H1 (cell line): ENCODE data around the gene DYNLT1. TPM values are rescaled to one million over a fixed set of nuclear protein-coding genes. Genes with fewer than 3 reads are reported as not detected.

Experiments used
- CTCF ChIA-PET: fragments of 300-600 bp; sonication (Branson Sonifier 250); formaldehyde crosslinking; loops from one replicate; lab custom pipeline; 2021; ENCODE audit not compliant: partially characterized antibody; lab: Charles Lee
- POLR2A ChIA-PET: fragments of 300-600 bp; sonication (Branson Sonifier 250); formaldehyde crosslinking; loops from one replicate; lab custom pipeline; 2021; ENCODE audit warnings: inconsistent platforms; ENCODE audit not compliant: partially characterized antibody; lab: Charles Lee
- DNase-seq, 2 experiments: peaks; one replicate each; pipeline versions ENCODE4 v3.0.0 to v3.0.0-alpha.2; 2010 to 2022; ENCODE audit warnings: low spot score in 2 of 2, low read depth in 1 of 2, mixed read lengths in 1 of 2
- FAIRE-seq: peaks from 2 replicates; lab custom pipeline; 2011; peaks lifted over from hg19 to GRCh38; lab: Jason Lieb, UNC
- H2AFZ ChIP-seq: 2 replicates; pipeline ENCODE4 v1.8.1; 2012; ENCODE audit warnings: low read length, inconsistent platforms
- H2AK5ac ChIP-seq: 2 replicates; pipeline ENCODE4 v1.6.1; 2013; ENCODE audit warnings: low read depth, low read length
- H2BK120ac ChIP-seq: replicated peaks from 2 replicates; pipeline ENCODE3; 2013; ENCODE audit warnings: low read depth, low read length, inconsistent platforms
- H2BK12ac ChIP-seq: 2 replicates; pipeline ENCODE4 v1.6.1; 2013; ENCODE audit warnings: low read depth, low read length
- H2BK15ac ChIP-seq: 2 replicates; pipeline ENCODE4 v1.6.1; 2013; ENCODE audit warnings: low read length
- H2BK20ac ChIP-seq: 2 replicates; pipeline ENCODE4 v1.6.1; 2013; ENCODE audit warnings: low read length
- H2BK5ac ChIP-seq: 2 replicates; pipeline ENCODE4 v1.6.1; 2013; ENCODE audit warnings: low read depth, low read length
- H3K14ac ChIP-seq: 2 replicates; pipeline ENCODE4 v1.6.1; 2013; ENCODE audit warnings: inconsistent platforms; ENCODE audit not compliant: insufficient read length
- H3K18ac ChIP-seq: 2 replicates; pipeline ENCODE4 v1.6.1; 2013; ENCODE audit warnings: low read length; ENCODE audit errors: extremely low read depth
- H3K23ac ChIP-seq: 2 replicates; pipeline ENCODE4 v1.6.1; 2013; ENCODE audit warnings: inconsistent platforms; ENCODE audit not compliant: insufficient read length
- H3K23me2 ChIP-seq: 2 replicates; pipeline ENCODE4 v1.6.1; 2013; ENCODE audit warnings: low read depth, low read length
- H3K27ac ChIP-seq: 2 replicates; pipeline ENCODE4 v1.6.1; 2011; ENCODE audit warnings: low read depth, low read length, inconsistent platforms
- H3K27me3 ChIP-seq, 4 experiments: replicated peaks in 1 of 4; 1 replicate in 1 of 4; 2 replicates in 3 of 4; pipeline versions ENCODE4 v1.6.1 to v1.8.1; 2011 to 2013; ENCODE audit warnings: low read length in 3 of 4, mild to moderate bottlenecking in 3 of 4, inconsistent platforms in 2 of 4, mixed read lengths in 2 of 4, moderate library complexity in 1 of 4; ENCODE audit not compliant: control insufficient read depth in 3 of 4, insufficient read depth in 3 of 4; ENCODE audit errors: extremely low read depth in 1 of 4
- H3K36me3 ChIP-seq, 4 experiments: 2 replicates each; pipeline versions ENCODE4 v1.6.1 to v1.8.1; 2011 to 2013; ENCODE audit warnings: mild to moderate bottlenecking in 4 of 4, low read length in 3 of 4, moderate library complexity in 2 of 4, control low read depth in 1 of 4, inconsistent platforms in 1 of 4; ENCODE audit not compliant: insufficient read depth in 4 of 4, control insufficient read depth in 2 of 4
- H3K4ac ChIP-seq: replicated peaks from 2 replicates; pipeline ENCODE3; 2013; ENCODE audit warnings: low read length, low read depth, mixed read lengths, inconsistent platforms; ENCODE audit not compliant: insufficient read length
- H3K4me1 ChIP-seq, 4 experiments: replicated peaks in 1 of 4; 1 replicate in 1 of 4; 2 replicates in 3 of 4; pipeline versions ENCODE4 v1.6.1 to v1.8.1; 2011 to 2013; ENCODE audit warnings: low read length in 3 of 4, inconsistent platforms in 2 of 4, mixed read lengths in 1 of 4; ENCODE audit not compliant: insufficient read depth in 4 of 4, control insufficient read depth in 3 of 4
- H3K4me2 ChIP-seq, 2 experiments: 2 replicates each; pipeline versions ENCODE4 v1.6.1 to v1.8.1; 2011 to 2013; ENCODE audit warnings: low read depth in 2 of 2, low read length in 2 of 2, control low read depth in 1 of 2, inconsistent platforms in 1 of 2, mild to moderate bottlenecking in 1 of 2; ENCODE audit not compliant: insufficient read depth in 1 of 2
- H3K4me3 ChIP-seq, 4 experiments: fragments of 200-600, 300-600 bp in 1 of 4; sonication (generic), shearing (Covaris generic), sonication (Bioruptor Twin) in 1 of 4; 2 replicates each; pipeline versions ENCODE4 v1.5.1 to v1.8.1; 2011 to 2016; ENCODE audit warnings: low read length in 4 of 4, low read depth in 3 of 4, control low read depth in 2 of 4, inconsistent platforms in 2 of 4, mild to moderate bottlenecking in 2 of 4, mixed read lengths in 1 of 4, moderate library complexity in 1 of 4; ENCODE audit not compliant: insufficient read depth in 2 of 4; ENCODE audit errors: extremely low read depth in 1 of 4
- H3K56ac ChIP-seq: replicated peaks from 2 replicates; pipeline ENCODE3; 2013; ENCODE audit warnings: low read depth, mild to moderate bottlenecking, mixed read lengths, low read length, inconsistent platforms; ENCODE audit not compliant: insufficient read length
- H3K79me1 ChIP-seq: 2 replicates; pipeline ENCODE4 v1.6.1; 2013; ENCODE audit warnings: low read depth, low read length, control low read depth
- H3K79me2 ChIP-seq, 2 experiments: 2 replicates each; pipeline versions ENCODE4 v1.6.1 to v1.8.1; 2012 to 2013; ENCODE audit warnings: low read length in 2 of 2, mild to moderate bottlenecking in 2 of 2, inconsistent platforms in 1 of 2; ENCODE audit not compliant: insufficient read depth in 2 of 2, control insufficient read depth in 1 of 2
- H3K9ac ChIP-seq, 4 experiments: replicated peaks in 1 of 4; 1 replicate in 1 of 4; 2 replicates in 3 of 4; pipeline versions ENCODE4 v1.6.1 to v1.8.1; 2011 to 2013; ENCODE audit warnings: low read depth in 3 of 4, low read length in 3 of 4, control low read depth in 2 of 4, mild to moderate bottlenecking in 2 of 4, moderate library complexity in 2 of 4, inconsistent platforms in 1 of 4; ENCODE audit errors: extremely low read depth in 1 of 4
- H3K9me3 ChIP-seq, 2 experiments: 2 replicates each; pipeline versions ENCODE4 v1.6.1 to v1.8.1; 2012 to 2013; ENCODE audit warnings: mild to moderate bottlenecking in 2 of 2, moderate library complexity in 2 of 2, control low read depth in 1 of 2, inconsistent platforms in 1 of 2, low read depth in 1 of 2, low read length in 1 of 2, mixed read lengths in 1 of 2; ENCODE audit not compliant: insufficient read depth in 2 of 2
- H4K20me1 ChIP-seq, 2 experiments: replicated peaks in 1 of 2; 2 replicates each; pipeline versions ENCODE3 to v1.8.1; 2011 to 2013; ENCODE audit warnings: inconsistent platforms in 2 of 2, low read length in 2 of 2, mild to moderate bottlenecking in 1 of 2; ENCODE audit not compliant: insufficient read depth in 2 of 2, control insufficient read depth in 1 of 2
- H4K5ac ChIP-seq: 2 replicates; pipeline ENCODE4 v1.6.1; 2013; ENCODE audit warnings: low read length, low read depth, mixed read lengths, inconsistent platforms; ENCODE audit not compliant: insufficient read length
- H4K8ac ChIP-seq: 2 replicates; pipeline ENCODE4 v1.8.0; 2013; ENCODE audit warnings: mild to moderate bottlenecking, moderate library complexity, low read length, inconsistent platforms; ENCODE audit not compliant: insufficient read depth; ENCODE audit errors: extremely low read depth
- H4K91ac ChIP-seq: replicated peaks from 2 replicates; pipeline ENCODE3; 2013; ENCODE audit warnings: low read length, mixed read lengths, inconsistent platforms; ENCODE audit not compliant: insufficient read length
- EZH2 ChIP-seq: fragments of 200-600 bp; sonication (generic); IDR thresholded peaks from 2 replicates; pipeline ENCODE4 v1.7.1; 2012; ENCODE audit warnings: low read depth, mild to moderate bottlenecking, moderate library complexity, low read length, inconsistent platforms; ENCODE audit not compliant: severe bottlenecking
- HDAC2 ChIP-seq, 2 experiments: fragments of 300-600 bp in 1 of 2; sonication (generic) in 1 of 2; IDR thresholded peaks; 2 replicates each; pipeline ENCODE4 v1.6.1; 2011 to 2012; ENCODE audit warnings: low read depth in 2 of 2, low read length in 2 of 2, mild to moderate bottlenecking in 2 of 2, moderate library complexity in 2 of 2, borderline replicate concordance in 1 of 2, inconsistent platforms in 1 of 2
- SIN3A ChIP-seq, 2 experiments: IDR thresholded peaks in 1 of 2; conservative IDR thresholded peaks in 1 of 2; 2 replicates each; pipeline ENCODE4 v1.6.1; 2011 to 2012; ENCODE audit warnings: low read length in 2 of 2, improper control_type of control experiment in 1 of 2, low read depth in 1 of 2, mild to moderate bottlenecking in 1 of 2
- SRF ChIP-seq: IDR thresholded peaks from 2 replicates; pipeline ENCODE4 v1.6.1; 2011; ENCODE audit warnings: mild to moderate bottlenecking, low read depth, low read length, moderate library complexity
- TEAD4 ChIP-seq: IDR thresholded peaks from 2 replicates; pipeline ENCODE4 v1.6.1; 2012; ENCODE audit warnings: low read depth, low read length, inconsistent platforms, mixed read lengths
- WGBS, 2 experiments: shearing (Covaris generic) in 1 of 2; methylation state at CpG; one replicate each; pipeline versions ENCODE4 v1.1.6 to v1.1.7; 2013 to 2015; ENCODE audit warnings: low lambda C conversion rate in 2 of 2, mixed read lengths in 2 of 2, inconsistent platforms in 1 of 2, low coverage in 1 of 2, missing lambda C conversion rate in 1 of 2; ENCODE audit not compliant: insufficient replicate concordance in 2 of 2, insufficient coverage in 1 of 2, insufficient read length in 1 of 2; ENCODE audit errors: extremely low coverage in 1 of 2, missing lambda C conversion rate in 1 of 2; 5-methylcytosine and 5-hydroxymethylcytosine counted together
- polyA plus RNA-seq, 7 experiments: library from polyadenylated mRNA; depleted of rRNA in 3 of 7; stranded (reverse) in 5 of 7; unstranded in 2 of 7; fragments of >200 nt in 5 of 7; fragments of 200-250 nt in 2 of 7; gene quantifications; 1 replicate in 5 of 7; 2 replicates in 1 of 7; 4 replicates in 1 of 7; pipeline versions ENCODE4 v1.2.1 to v1.2.3, GENCODE V29; 2011 to 2013; ENCODE audit warnings: missing spikeins in 2 of 7, mixed read lengths in 2 of 7
- total RNA-seq: library from RNA; stranded (reverse); fragmentation: NEBNext Ultra II Directional; extraction: Animal tissue kit (Norgen Biotek cat#: 25700); gene quantifications from 2 replicates; pipeline ENCODE4 v1.2.1, GENCODE V29; 2021

The DYNLT1 gene
- total and polyA plus RNA-seq, 2 of the 8 experiments (the other 6 are each of a cell fraction or from before 2014, with no cell fraction given): 119 to 245 TPM

GRCh38 chr6:158631678-158632537, 12.6 kb downstream of the DYNLT1 start:
- CTCF ChIA-PET: interaction anchor here (1.0 to 3.1 kb wide), 7 partner anchors 7 to 137 kb away, joined by 3 to 10 read pairs (median 4); no protein-coding TSS in a partner anchor
- H2AFZ ChIP-seq: no peak overlapping the region
- peak overlapping the region; percentile 5; the same call in 1 of the 2 replicates for H2BK12ac ChIP-seq
- 90% methylated on average over 19 of the region's 19 CpGs; no CpG with 5 or more reads in 1 of the 2 experiments for WGBS, 2 experiments
- no peak overlapping the region for H3K27ac ChIP-seq
- no peaks in the 10 kb centered on the region for H3K9me3 ChIP-seq
- H3K4me2 ChIP-seq: no peak overlapping the region
- DNase-seq (no peak), FAIRE-seq (no peak)
- peaks cover 0 to 7% (median 0%) of the 10 kb centered on the region in 4 experiments; a peak in 3 of 7 replicates for H3K4me1 ChIP-seq
- no peak overlapping the region for H4K8ac ChIP-seq
- POLR2A ChIA-PET: interaction anchor here (1.0 to 1.4 kb wide), 4 partner anchors 9 to 21 kb away, joined by 3 to 6 read pairs (median 3); partner anchors contain the start of gene DYNLT1
- H3K9ac ChIP-seq: no peak overlapping the region
- H2AK5ac ChIP-seq: no peak overlapping the region
- H3K23me2 ChIP-seq: peaks cover 2% of the 10 kb centered on the region; the same call in 1 of the 2 replicates
- no peak overlapping the region for H3K56ac ChIP-seq
- H3K79me1 ChIP-seq: peaks cover 2% of the 10 kb centered on the region
- H2BK20ac ChIP-seq: no peak overlapping the region
- peak overlapping the region; percentile 40 for H2BK5ac ChIP-seq
- no peaks in the 10 kb centered on the region for H3K79me2 ChIP-seq
- H4K91ac ChIP-seq: peak overlapping the region; percentile 7
- no peak overlapping the region for H3K14ac ChIP-seq
- no peak overlapping the region for H3K18ac ChIP-seq
- H4K5ac ChIP-seq: no peak overlapping the region
- peaks cover 2 to 45% (median 20%) of the 10 kb centered on the region in 4 experiments; a peak in 7 of 8 replicates for H3K36me3 ChIP-seq
- no peak overlapping the region for H2BK120ac ChIP-seq
- H3K4ac ChIP-seq: no peak overlapping the region
- H3K4me3 ChIP-seq: no peak overlapping the region
- H2BK15ac ChIP-seq: no peak overlapping the region
- H3K23ac ChIP-seq: no peak overlapping the region
- peaks cover 0 to 12% of the 10 kb centered on the region in 2 experiments for H4K20me1 ChIP-seq
- no peaks in the 10 kb centered on the region for H3K27me3 ChIP-seq
- TF ChIP-seq SIN3A (conservative IDR thresholded peaks at IDR 0.05 in 1 of 2, IDR thresholded peaks at IDR 0.05 in 1 of 2; ENCODE audit: low read depth in 1 of 2, low read length in 2 of 2): no peak
- TF ChIP-seq SRF: no peak
- TF ChIP-seq HDAC2 (IDR thresholded peaks at IDR 0.05; ENCODE audit: borderline replicate concordance in 1 of 2, low read depth in 2 of 2, low read length in 2 of 2): no peak
- TF ChIP-seq EZH2: no peak
- TF ChIP-seq TEAD4: no peak
